GM19395 (cell line): ENCODE measurements around the gene RNGTT.
A peak's percentile ranks its signal among the peaks of the same experiment; 100 is the strongest.

ENCODE experiments used
- ATAC-seq: cut with Tn5 transposase; IDR thresholded peaks from one replicate; pipeline ENCODE4 v1.9.1; 2021; ENCODE audit warnings: mild to moderate bottlenecking, moderate library complexity; ENCODE audit not compliant: unreplicated experiment

The RNGTT gene

DNA sequence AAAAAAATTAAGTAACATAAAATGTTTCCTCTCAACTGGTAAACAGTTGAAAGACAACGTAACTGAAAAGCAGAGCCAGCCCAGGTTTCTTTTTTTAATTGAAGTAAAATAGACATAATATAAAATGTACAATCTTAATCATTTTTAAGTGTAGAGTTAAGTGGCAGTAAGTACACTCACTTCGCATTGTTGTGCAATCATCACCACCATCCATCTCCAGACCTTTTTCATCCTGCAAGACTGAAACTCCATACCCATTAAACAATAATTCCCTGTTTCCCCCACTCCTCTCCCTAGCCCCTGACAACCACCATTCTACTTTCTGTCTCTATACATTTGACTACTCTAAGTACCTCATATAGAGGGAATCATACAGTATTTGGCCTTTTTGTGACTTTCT is 395.7 kb downstream of the RNGTT start:
- no peak for ATAC-seq

DNA sequence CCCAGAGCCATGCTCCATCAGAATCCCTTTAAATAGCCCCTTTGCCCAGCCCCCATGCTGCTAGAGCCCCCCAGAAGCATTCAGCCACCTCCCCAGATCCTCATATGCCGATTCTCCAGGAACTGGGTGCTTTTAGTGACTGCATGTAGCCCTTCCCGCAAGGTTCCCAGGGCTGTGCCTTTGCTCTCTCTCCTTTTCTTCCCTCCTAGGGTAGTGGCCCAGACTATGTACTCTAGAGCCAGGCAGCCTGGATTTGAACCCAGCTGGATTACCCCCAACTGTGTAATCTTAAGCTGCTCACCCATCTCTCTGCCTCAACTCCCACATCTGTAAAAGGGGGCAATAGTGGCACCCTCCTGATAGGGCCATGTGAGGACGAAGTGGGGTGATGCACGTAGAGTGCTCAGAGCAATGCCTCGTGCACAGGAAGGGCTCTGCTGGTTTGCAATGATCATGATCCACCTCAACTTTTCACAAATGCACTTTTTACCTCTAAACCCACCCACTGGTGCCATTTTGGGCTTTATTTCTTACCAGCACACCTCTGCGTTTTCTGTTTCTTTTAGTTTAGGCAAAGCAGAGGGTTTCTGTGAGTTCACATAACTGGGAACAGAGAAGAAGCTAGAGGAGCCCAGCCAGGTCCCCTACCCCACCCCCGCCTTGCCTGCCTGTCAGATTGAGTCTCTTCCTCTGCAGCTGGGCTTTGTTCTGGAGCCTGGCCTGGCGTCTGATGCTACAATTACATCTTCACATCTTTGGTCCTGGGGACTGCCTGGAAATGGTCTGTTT is 396.5 kb downstream of the RNGTT start:
- ATAC-seq = peak; percentile 88

DNA sequence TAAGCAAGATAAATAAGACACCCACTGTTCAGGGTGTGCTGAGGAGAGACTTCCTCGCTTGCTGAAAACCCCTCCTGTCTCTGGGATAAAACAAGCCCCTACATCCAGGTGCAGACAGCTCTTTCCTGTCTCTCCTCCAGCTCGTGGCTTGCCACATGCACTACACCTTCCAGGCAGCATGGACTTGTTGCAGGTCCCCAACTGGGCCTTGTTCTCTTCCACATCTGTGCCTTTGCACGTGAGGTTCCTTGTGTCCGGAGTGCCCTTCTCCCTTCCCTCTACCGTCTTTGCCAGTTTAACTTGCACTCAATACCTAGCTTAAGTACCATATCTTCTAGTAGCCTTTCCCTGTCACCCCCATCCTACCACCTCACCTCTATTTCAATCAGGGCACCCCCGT is 397.6 kb downstream of the RNGTT start:
- no peak for ATAC-seq

DNA sequence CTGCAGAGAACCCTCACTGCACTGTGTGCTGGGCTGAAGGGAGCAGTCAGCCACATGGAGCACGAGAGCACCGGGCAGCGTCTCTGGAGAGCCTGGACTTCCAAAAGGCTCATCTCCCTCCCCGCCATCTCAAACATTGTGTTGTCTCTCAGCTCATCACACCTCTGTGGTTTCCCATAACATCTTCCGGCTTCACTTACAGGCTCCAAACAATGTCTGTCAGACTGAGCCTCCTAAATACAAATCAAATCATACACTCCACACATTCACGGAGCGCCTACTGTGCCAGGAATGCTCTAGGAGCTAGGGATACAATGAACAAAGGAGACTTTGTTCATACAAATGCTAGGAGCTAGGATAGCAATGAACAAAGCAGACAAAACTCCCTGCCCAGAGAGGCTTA is 398.0 kb downstream of the RNGTT start:
- no peak for ATAC-seq

DNA sequence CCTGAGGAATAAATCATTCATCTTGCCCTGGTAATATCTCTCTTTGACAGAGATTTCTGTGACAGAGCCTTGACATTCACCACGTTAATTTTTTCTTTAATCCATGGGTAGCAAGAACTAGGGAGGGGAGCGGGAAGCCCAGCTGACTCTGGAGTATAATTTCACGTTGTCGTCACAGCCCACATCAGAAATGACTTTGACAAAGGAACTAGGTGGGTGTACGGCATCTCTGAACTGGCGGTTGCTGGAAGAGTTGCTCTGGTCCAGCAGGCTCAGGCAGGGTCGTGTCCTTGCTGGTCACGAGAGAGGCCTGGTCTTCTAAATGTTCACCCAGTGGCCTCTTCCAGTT is 400.2 kb downstream of the RNGTT start:
- ATAC-seq = no peak

DNA sequence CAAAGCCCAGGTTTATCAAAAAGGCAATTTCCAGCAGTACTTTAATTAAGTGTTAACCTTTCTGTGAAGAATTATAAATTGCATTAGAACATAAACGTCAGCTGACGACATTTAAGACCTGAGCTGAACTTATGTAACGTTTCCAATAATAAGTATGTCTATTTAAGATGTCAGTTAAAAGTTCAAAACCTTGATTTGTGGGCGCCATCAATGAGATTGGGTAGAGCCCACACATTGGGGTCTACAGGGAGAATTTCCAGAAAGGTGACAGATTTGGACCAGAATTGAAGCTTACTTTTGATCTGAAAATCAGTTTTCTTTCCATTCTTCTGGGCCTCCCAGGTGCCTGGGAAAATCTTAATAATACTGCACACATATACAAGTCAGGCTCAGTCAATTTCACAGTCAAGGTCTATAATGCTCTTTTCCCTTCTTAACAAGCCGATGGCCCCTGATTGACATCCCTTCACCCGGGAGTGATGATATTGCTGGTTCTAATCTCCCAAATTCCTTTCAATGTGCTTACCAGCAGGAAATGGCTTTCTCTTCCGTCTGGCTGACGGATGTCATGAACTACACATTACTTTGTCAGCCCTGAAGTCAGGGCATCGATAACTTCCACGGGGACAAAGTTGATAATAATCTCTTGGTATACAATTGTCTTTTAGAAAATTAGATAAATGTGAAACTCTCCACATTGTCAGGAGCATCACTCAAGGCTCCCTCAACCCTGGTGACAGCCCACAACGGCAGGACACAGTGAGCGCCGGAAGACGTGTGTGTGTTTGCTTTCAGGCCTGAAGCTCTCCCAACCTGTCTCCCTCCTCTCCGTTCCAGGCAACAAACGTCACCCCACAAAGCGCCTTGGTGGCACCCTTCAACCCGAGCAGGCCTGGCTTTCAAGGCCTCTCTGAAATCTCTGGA is 400.8 kb downstream of the RNGTT start:
- no peak for ATAC-seq

DNA sequence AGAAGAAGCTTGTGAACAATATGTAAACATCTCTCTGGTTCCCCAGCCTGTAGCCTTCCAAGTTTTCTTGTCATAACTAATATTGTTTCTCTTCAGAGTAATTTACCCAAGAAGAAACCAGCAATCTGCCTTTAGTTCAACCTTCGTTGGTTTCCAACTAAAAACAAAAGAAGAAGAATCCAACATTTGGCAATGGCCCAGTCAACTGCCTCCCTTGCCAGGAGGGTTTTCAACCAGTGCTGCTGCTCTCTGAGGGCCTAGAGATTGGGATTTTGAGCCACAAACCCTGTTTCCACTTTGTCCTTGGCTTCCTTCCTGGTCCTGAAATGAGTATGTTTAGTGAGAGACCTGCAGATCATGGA is 401.5 kb downstream of the RNGTT start:
- no peak for ATAC-seq

DNA sequence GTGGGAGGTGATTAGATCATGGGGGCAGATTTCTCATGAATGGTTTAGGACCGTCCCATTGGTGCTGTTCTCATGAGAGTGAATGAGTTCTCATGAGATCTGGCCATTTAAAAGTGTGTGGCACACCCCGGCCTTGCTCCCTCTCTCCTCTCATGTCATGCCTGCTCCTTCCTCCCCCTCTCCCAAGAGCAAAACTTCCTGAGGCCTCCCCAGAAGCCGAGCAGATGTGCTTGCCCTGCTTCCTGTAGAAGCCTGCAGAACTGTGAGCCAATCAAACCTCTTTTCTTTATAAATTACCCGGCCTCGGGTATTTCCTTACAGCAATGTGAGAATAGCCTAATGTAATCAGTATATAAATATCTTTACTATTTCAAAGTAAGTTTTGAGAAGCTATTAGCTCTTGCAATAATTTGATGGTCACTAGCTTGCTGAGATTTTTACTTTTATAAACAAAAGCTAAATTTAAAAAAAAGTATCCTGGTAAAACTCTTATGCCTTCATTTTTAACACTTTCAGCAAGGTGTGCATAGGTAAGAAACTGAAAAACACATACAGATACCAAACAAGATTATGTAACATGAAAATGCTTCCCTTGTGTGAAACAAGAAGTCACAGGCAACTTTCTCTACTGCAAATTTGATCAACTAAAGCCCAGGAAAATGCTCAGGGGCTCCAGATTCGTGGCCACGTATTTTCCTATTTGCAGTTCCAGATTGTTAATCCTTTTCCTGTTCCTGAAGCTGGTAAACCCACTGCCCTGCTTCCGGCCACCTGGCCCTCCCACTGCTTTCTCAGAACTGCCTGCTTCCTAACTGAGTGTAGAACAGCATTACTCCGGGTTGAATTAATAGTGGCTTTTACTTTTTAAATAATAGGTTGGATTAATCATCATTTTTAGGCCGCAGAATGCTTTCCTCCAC is 402.1 kb downstream of the RNGTT start:
- ATAC-seq = no peak
